GM06990 (cell line): ENCODE measurements around the gene GPC2.

ENCODE experiments used
- DNase-seq: peaks from one replicate; pipeline ENCODE4 v3.0.0-alpha.2; 2011; ENCODE audit not compliant: insufficient read length; ENCODE audit errors: extremely low read depth
- H3K27me3 ChIP-seq: replicated peaks from 2 replicates; pipeline ENCODE4 v1.6.0; 2011; ENCODE audit warnings: low read length; ENCODE audit not compliant: control insufficient read depth, insufficient read depth
- H3K36me3 ChIP-seq: 2 replicates; pipeline ENCODE4 v1.5.1; 2011; ENCODE audit warnings: low read length; ENCODE audit not compliant: control insufficient read depth, insufficient read depth
- H3K4me3 ChIP-seq: replicated peaks from 2 replicates; pipeline ENCODE4 v1.5.1; 2011; ENCODE audit warnings: low read depth, mild to moderate bottlenecking, control low read depth, low read length
- TF ChIP-seq, protein P1 (sequence below): IDR thresholded peaks from 2 replicates; pipeline ENCODE4 v1.5.1; 2011; ENCODE audit warnings: low read length, control low read depth, mild to moderate bottlenecking, inconsistent platforms; ENCODE audit not compliant: insufficient read depth, poor library complexity, severe bottlenecking

GPC2 gene

DNA sequence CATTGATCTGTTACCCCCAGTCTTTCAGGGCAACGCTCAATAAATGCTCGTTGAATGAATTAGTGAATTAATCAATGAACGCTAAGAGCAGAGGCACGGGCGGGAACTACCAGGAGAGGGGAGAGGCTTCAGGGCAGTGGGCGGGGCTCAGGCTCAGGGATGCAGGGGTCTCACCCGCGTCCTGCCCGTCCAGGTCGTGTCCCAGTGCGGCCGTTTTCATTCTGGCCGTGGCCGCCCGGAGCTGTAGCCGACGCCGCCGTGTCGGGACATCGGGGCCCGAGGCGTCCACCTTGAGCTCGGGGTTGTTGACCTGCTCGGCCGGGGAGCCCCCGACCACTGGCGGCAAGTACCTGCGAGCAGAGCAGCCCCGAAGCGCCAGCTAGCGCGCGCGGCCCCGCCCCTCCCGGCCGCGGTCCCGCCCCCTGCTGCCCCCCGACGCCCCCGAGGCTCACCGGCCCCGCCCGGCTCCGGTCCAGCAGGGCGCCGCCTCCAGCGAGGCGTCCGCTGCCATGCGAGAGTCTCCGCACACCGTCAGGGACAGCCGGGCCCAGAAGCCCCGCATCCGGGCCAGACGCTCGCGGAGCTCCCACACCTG lies 6.0 kb downstream of the GPC2 start:
- no peak for DNase-seq
- TF ChIP-seq, protein P1, sequence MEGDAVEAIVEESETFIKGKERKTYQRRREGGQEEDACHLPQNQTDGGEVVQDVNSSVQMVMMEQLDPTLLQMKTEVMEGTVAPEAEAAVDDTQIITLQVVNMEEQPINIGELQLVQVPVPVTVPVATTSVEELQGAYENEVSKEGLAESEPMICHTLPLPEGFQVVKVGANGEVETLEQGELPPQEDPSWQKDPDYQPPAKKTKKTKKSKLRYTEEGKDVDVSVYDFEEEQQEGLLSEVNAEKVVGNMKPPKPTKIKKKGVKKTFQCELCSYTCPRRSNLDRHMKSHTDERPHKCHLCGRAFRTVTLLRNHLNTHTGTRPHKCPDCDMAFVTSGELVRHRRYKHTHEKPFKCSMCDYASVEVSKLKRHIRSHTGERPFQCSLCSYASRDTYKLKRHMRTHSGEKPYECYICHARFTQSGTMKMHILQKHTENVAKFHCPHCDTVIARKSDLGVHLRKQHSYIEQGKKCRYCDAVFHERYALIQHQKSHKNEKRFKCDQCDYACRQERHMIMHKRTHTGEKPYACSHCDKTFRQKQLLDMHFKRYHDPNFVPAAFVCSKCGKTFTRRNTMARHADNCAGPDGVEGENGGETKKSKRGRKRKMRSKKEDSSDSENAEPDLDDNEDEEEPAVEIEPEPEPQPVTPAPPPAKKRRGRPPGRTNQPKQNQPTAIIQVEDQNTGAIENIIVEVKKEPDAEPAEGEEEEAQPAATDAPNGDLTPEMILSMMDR, result no peak
- H3K36me3 ChIP-seq, result no peaks in the 10 kb centered on the region
- H3K4me3 ChIP-seq, result peak overlapping the region; percentile 37
- peaks cover 1% of the 10 kb centered on the region for H3K27me3 ChIP-seq

DNA sequence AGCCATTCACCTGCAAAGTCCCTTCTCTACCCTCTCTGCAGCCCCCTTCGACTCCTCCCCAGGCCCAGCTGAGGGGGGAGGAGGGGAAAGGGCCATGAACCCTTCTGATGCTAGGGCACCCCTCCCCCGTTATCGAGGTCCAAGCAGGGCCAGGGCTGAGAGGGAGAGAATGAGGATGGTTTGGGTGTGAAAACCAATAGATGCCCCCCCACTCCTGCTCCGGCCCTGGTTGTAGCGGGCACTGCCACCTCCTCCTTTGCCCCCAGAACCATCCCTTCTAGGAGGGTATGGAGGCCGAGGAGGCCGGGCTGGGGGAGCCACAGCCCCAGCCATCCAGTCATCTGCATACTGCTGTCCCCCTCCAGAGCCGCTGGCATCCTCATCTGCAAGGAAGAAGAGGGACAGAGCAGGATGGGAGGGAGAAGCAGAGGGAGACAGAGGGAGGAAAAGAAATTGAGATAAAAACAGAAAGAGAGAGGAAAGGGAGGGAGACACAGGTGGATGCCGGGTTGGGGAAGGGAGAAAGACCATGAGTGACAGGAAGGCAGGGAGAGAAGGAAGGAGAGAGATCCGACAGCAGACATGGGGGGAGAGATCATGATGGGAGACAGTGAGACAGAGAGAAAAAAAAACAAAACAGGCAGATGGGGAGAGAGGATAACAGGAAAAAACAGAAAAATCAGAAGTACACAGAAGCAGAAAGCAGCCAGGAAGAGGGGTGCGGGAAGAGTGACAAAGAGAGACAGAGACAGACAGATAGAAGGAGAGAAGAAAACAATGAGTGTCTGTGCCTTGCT lies 6.9 kb downstream of the GPC2 start:
- no peak for DNase-seq
- Histone ChIP-seq H3K4me3 (no peak overlapping the region), H3K36me3 (no peaks in the 10 kb centered on the region), H3K27me3 (peaks cover 1% of the 10 kb centered on the region)
- TF ChIP-seq, protein P1, result no peak

DNA sequence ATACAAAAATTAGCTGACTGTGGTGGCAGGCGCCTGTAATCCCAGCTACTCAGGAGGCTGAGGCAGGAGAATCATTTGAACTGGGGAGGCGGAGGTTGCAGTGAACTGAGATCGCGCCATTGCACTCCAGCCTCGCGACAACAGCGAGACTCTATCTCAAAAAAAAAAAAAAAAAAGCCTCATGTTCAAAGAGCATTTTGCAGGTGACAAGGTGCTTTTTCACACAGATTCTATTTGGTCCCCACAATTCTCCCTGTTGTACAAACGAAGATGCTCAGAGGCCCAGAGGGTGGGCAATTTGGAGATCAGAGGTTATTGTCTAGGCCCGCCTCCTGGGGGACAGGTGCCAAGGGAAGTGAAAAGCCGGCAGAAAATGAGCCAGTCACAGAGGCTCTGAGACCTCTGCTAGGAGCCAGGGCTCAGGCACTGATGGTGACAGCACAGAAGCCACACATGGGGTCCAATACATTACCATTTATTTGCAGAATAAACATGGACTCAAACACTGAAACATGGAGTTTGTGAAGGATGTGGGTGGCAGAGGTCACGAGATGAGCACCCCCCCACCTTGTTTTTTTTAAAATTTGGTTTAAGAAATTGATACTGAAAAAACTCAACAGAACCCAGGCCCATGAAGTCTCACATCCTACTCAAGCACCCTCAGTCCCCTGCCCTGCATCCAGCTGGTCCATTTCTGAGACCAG lies 7.9 kb downstream of the GPC2 start:
- no peak for DNase-seq
- H3K27me3 ChIP-seq, result peaks cover 1% of the 10 kb centered on the region
- TF ChIP-seq, protein P1, result no peak
- H3K4me3 ChIP-seq, result no peak overlapping the region
- no peaks in the 10 kb centered on the region for H3K36me3 ChIP-seq

DNA sequence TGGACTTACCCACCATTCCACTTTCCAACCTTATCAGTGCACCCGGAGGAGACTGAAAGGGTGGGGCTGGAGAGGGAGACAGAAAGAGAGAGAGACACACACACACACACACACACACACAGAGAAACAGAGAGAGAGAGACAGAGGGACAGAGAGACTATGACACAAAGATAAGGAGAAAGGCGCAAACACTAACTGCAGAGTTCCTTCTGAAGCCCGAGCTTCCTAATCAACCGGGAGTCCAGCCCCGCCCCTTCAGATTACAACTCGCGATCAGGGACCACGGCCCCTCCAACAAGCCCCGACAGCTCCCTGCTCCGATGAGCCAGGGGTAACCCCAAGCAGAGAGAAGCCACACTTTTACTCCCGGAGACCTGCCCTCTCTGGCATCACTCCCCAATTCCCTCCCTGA lies 9.3 kb downstream of the GPC2 start:
- TF ChIP-seq, protein P1, result no peak
- Histone ChIP-seq H3K36me3 (no peaks in the 10 kb centered on the region), H3K27me3 (peaks cover 1% of the 10 kb centered on the region), H3K4me3 (peak overlapping the region; percentile 32)
- no peak for DNase-seq

DNA sequence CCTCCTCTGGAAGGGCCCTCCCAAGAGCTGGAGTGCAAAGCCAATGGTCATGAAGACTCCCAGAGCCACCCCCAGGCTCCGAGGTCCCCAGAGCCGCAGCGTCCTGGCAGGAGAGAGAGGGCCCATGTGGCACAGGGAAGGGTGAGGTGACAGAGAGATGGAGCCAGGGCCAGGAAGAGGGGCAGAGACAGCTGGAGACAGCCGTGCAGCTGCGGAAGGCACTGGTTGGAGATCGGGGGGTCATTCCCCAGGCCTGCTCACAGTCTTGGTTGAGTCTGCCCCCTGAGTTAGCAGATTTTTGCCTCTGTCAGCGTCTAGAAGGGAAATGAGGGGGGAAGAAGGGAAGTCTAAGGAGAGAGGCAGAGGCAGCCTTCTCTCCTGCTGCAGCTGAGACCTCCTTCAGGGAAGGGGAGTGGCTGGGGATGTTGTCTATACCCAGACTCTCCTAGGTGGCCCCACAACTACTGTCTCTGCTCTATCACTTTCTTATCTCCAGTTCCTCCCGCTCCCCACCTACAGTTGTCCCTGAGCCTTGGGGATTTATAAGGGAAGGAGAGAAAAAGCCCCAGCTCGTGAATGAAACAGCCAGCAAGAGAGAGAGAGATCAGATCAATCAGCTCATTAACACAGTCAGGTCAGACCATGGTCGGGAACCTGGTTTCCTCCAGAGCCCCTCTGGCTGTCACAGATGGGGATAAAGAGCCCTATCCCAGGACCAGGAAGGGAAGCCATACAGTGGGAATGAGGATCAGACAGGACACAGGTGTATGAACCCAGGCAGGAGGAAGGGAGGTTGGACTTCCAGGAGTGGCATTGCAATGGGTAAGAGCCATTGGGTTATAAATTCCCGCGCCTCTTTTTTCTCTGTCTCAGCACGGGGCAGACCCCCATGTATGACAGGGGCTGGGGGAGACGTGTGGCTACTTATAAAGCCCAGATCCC lies 9.9 kb downstream of the GPC2 start:
- Histone ChIP-seq H3K4me3 (no peak overlapping the region), H3K27me3 (peaks cover 1% of the 10 kb centered on the region), H3K36me3 (no peaks in the 10 kb centered on the region)
- DNase-seq, result no peak
- TF ChIP-seq, protein P1, result no peak
